GM12892 (cell line): ENCODE results near the gene NLRP9.

Experiments
- POLR2A ChIP-seq: IDR thresholded peaks from 2 replicates; pipeline ENCODE4 v1.6.1; 2011; ENCODE audit warnings: low read depth, low read length, control low read depth
- POLR2AphosphoS5 ChIP-seq: IDR thresholded peaks from 2 replicates; pipeline ENCODE4 v1.6.1; 2011; ENCODE audit warnings: low read depth, low read length, control low read depth
- TAF1 ChIP-seq: IDR thresholded peaks from 2 replicates; pipeline ENCODE4 v1.6.1; 2011; ENCODE audit warnings: low read depth, mild to moderate bottlenecking, control low read depth, low read length, borderline replicate concordance

- no peak for TF ChIP-seq POLR2AphosphoS5
- no peak for TF ChIP-seq POLR2A
- no peak for TF ChIP-seq TAF1
These were observed 60.6 kb downstream of the NLRP9 start for GRCh38 chr19:55677572-55678028.
